Activated CD8-positive, alpha-beta T cell treated with anti-CD3 and anti-CD28 coated beads for 36 hours (primary cell): ENCODE measurements around the gene BNC2. TPM values are rescaled to one million over a fixed set of nuclear protein-coding genes. Genes with fewer than 3 reads are reported as not detected.

Experiments
- ATAC-seq: fragments of 200-7000 bp; cut with Tn5 transposase; one replicate; pipeline ENCODE4 v1.10.0; 2021; ENCODE audit warnings: mild to moderate bottlenecking, moderate library complexity
- CTCF ChIA-PET: fragments of 350-600 bp; sonication (Branson Sonifier 250); formaldehyde crosslinking; loops from one replicate; lab custom pipeline; 2021; ENCODE audit warnings: antibody characterized with exemption; lab: Charles Lee
- POLR2A ChIA-PET: fragments of 350-600 bp; sonication (Branson Sonifier 250); formaldehyde crosslinking; loops from one replicate; lab custom pipeline; 2021; ENCODE audit warnings: antibody characterized with exemption; lab: Charles Lee
- DNase-seq: peaks from one replicate; pipeline ENCODE4 v3.0.0-alpha.2; 2020
- H3K27ac Mint-ChIP-seq: one replicate; pipeline ENCODE4 v1.8.0; 2021; ENCODE audit warnings: mild to moderate bottlenecking, mixed read lengths
- H3K27me3 Mint-ChIP-seq: one replicate; pipeline ENCODE4 v1.8.0; 2021; ENCODE audit warnings: mixed read lengths
- H3K36me3 Mint-ChIP-seq: one replicate; pipeline ENCODE4 v1.8.0; 2021; ENCODE audit warnings: low read depth, mixed read lengths
- H3K4me1 Mint-ChIP-seq: one replicate; pipeline ENCODE4 v1.8.0; 2021; ENCODE audit warnings: low read depth, mixed read lengths
- H3K4me3 Mint-ChIP-seq: one replicate; pipeline ENCODE4 v1.8.0; 2021; ENCODE audit warnings: mild to moderate bottlenecking, moderate library complexity, mixed read lengths
- H3K9me3 Mint-ChIP-seq: one replicate; pipeline ENCODE4 v1.8.0; 2021; ENCODE audit warnings: mixed read lengths
- intact Hi-C: fragments of 100-400 bp; cut with micrococcal nuclease; formaldehyde crosslinking; loops from one replicate; pipeline ENCODE4 v1.10.0; 2022
- total RNA-seq, 2 experiments: library from RNA; stranded (reverse); gene quantifications; one replicate each; pipeline ENCODE4 v1.2.3, GENCODE V29; 2021
- TF ChIP-seq, protein P1 (sequence below): fragments of 200-600 bp; IDR thresholded peaks from one replicate; pipeline ENCODE4 v1.8.0; 2022; ENCODE audit warnings: antibody characterized with exemption, mild to moderate bottlenecking

BNC2 gene
- total RNA-seq, 2 experiments from 2014 or later: not detected

DNA sequence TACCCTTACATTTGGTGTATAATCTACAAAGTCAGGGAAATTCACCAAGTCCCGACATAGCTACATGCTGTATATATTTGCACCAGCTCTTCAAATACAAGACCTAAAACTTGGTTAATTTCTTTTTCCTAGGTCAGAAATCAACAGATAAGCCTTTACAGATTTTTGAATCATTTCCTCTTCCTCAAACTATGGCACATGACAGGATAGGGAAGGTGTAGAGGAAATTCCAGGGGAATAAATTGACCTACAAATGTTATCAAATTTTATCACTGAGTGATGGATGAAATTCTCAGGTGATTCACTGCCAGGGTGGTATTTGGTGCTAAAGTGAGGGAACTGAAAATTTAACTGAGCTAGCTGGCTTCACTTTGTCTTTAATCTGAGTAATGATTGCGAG lies 360.0 kb downstream of the BNC2 start:
- POLR2A ChIA-PET: no interaction called here
- H3K27me3 Mint-ChIP-seq: no peaks in the 10 kb centered on the region
- TF ChIP-seq, protein P1, sequence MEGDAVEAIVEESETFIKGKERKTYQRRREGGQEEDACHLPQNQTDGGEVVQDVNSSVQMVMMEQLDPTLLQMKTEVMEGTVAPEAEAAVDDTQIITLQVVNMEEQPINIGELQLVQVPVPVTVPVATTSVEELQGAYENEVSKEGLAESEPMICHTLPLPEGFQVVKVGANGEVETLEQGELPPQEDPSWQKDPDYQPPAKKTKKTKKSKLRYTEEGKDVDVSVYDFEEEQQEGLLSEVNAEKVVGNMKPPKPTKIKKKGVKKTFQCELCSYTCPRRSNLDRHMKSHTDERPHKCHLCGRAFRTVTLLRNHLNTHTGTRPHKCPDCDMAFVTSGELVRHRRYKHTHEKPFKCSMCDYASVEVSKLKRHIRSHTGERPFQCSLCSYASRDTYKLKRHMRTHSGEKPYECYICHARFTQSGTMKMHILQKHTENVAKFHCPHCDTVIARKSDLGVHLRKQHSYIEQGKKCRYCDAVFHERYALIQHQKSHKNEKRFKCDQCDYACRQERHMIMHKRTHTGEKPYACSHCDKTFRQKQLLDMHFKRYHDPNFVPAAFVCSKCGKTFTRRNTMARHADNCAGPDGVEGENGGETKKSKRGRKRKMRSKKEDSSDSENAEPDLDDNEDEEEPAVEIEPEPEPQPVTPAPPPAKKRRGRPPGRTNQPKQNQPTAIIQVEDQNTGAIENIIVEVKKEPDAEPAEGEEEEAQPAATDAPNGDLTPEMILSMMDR: no peak
- no peaks in the 10 kb centered on the region for H3K36me3 Mint-ChIP-seq
- no peaks in the 10 kb centered on the region for H3K4me1 Mint-ChIP-seq
- no peak overlapping the region for H3K27ac Mint-ChIP-seq
- no peaks in the 10 kb centered on the region for H3K9me3 Mint-ChIP-seq
- CTCF ChIA-PET: no interaction called here
- no peak for ATAC-seq
- intact Hi-C loops: no loop called here
- no peak for DNase-seq
- no peak overlapping the region for H3K4me3 Mint-ChIP-seq

DNA sequence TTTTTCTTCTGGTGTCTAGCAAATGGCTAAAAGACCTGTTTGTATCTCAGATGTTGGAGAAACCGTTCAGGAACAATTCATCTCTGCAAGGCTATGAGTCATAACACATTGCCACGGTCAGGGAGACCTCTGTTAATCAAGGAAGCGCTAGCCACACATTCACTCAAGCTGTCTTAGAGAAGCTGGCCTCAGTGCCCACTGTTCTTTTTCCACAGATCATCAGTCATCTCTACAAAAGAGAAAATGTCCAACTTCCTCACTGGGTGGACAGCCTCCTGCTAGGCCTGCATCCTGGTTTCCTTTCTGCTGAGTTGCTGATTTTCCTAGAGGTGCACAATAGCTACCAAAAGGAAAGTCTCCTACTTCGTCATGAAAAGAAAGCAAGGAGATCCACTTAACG lies 360.5 kb downstream of the BNC2 start:
- no peaks in the 10 kb centered on the region for H3K4me1 Mint-ChIP-seq
- H3K36me3 Mint-ChIP-seq: no peaks in the 10 kb centered on the region
- TF ChIP-seq, protein P1: no peak
- H3K9me3 Mint-ChIP-seq: no peaks in the 10 kb centered on the region
- ChIA-PET POLR2A (no interaction called here), CTCF (no interaction called here)
- DNase-seq: no peak
- no peak overlapping the region for H3K27ac Mint-ChIP-seq
- H3K4me3 Mint-ChIP-seq: no peak overlapping the region
- intact Hi-C loops: no loop called here
- H3K27me3 Mint-ChIP-seq: no peaks in the 10 kb centered on the region
- ATAC-seq: no peak

DNA sequence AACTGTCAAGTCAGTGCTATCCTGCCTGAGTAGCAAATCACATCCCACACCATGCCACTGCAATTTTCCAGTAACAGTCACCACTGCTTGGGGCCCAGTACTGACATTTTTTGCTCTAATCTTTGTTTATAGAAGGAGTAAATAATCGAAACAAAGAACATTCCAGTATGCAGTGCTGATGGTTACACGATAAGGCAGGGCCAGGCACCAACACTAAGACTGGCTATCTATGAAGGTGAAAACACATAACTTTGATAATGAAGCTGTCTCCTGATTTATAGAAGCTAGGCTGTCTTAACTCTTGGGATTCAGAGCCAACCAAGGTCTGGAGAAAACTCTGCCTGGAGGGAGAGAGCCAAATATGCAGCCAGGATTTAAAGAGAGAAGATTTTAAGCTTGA lies 365.3 kb downstream of the BNC2 start:
- DNase-seq: no peak
- Mint-ChIP-seq H3K27ac (no peak overlapping the region), H3K4me3 (no peak overlapping the region), H3K9me3 (no peaks in the 10 kb centered on the region), H3K36me3 (no peaks in the 10 kb centered on the region), H3K4me1 (no peaks in the 10 kb centered on the region), H3K27me3 (no peaks in the 10 kb centered on the region)
- CTCF ChIA-PET: no interaction called here
- intact Hi-C loops: no loop called here
- ATAC-seq: no peak
- TF ChIP-seq, protein P1: no peak
- POLR2A ChIA-PET: no interaction called here

DNA sequence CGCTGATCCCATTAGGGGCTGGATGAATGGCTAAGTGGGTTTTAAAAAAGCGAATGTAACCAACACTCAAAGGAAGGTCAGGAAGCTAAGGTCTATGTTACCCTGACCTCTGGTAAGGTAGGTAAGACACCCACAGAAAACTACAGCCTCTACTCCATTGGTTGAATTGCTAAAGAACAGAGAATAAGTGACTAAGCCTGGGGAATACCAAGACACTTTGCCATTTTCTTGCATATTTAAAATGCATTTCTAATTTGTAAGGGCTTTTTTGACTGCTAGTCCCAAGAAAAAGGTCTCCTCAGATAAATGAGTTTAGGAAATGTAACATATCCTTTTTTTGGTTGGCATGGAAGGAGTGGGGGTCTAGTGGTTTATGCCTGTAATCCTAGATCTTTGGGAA lies 368.7 kb downstream of the BNC2 start:
- Mint-ChIP-seq H3K27ac (no peak overlapping the region), H3K36me3 (no peaks in the 10 kb centered on the region), H3K9me3 (no peaks in the 10 kb centered on the region), H3K4me3 (no peak overlapping the region), H3K27me3 (no peaks in the 10 kb centered on the region), H3K4me1 (no peaks in the 10 kb centered on the region)
- ATAC-seq: no peak
- POLR2A ChIA-PET: no interaction called here
- DNase-seq: no peak
- intact Hi-C loops: no loop called here
- TF ChIP-seq, protein P1: no peak
- CTCF ChIA-PET: no interaction called here

DNA sequence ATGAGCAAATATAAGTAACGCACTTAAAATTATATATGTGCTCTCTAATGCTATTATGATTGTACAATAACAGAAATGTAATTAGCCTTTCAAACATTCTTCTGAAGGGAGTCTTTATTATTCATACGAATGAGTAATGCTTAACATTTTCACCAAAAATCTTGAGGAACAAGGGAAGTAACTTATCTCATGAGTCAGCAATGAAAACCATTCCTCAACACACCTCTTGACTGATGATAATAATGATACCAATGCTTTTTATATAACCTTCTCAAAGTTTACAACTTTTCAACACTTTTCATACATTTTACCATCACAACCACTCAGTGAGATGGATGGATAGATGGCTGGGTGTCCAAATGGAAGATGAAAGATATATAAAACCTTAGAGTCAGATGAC lies 369.3 kb downstream of the BNC2 start:
- intact Hi-C loops: no loop called here
- ATAC-seq: no peak
- CTCF ChIA-PET: no interaction called here

More for the DNA sequence above, 369.3 kb downstream of the BNC2 start:
- Mint-ChIP-seq H3K36me3 (no peaks in the 10 kb centered on the region), H3K4me3 (no peak overlapping the region), H3K27ac (no peak overlapping the region), H3K27me3 (no peaks in the 10 kb centered on the region), H3K4me1 (no peaks in the 10 kb centered on the region), H3K9me3 (no peaks in the 10 kb centered on the region)
- POLR2A ChIA-PET: no interaction called here
- TF ChIP-seq, protein P1: no peak
- no peak for DNase-seq
